PC-9 (cell line): Measurements from ENCODE around the gene SMIM20. TPM values are rescaled to one million over a fixed set of nuclear protein-coding genes. Genes with fewer than 3 reads are reported as not detected.

Source experiments
- BruUV-seq: library from RNA; stranded (reverse); fragments of 400-500 nt; replicated peaks from 2 replicates; lab custom pipeline; 2021; lab: Mats Ljungman, UMichigan
- CTCF ChIA-PET: fragments of 300-600 bp; sonication (Branson Sonifier 250); formaldehyde crosslinking; loops from one replicate; lab custom pipeline; 2022; ENCODE audit warnings: antibody characterized with exemption; lab: Charles Lee
- POLR2A ChIA-PET: fragments of 300-600 bp; sonication (Branson Sonifier 250); formaldehyde crosslinking; loops from one replicate; lab custom pipeline; 2022; ENCODE audit warnings: antibody characterized with exemption; ENCODE audit not compliant: unreplicated experiment; lab: Charles Lee
- DNase-seq, 2 experiments: peaks; one replicate each; pipeline versions ENCODE4 v3.0.0 to v3.0.0-alpha.2; 2015 to 2022; ENCODE audit warnings: mixed read lengths in 1 of 2
- H2AFZ ChIP-seq: fragments of 200-600 bp; sonication (generic); 2 replicates; pipeline ENCODE4 v1.8.1; 2017; ENCODE audit warnings: antibody characterized with exemption
- H3F3A ChIP-seq: fragments of 200-600 bp; sonication (generic); 2 replicates; pipeline ENCODE4 v1.8.1; 2017; ENCODE audit warnings: antibody characterized with exemption, mild to moderate bottlenecking, low read depth; ENCODE audit not compliant: insufficient read depth
- H3K27ac ChIP-seq: fragments of 200-600 bp; sonication (generic); 2 replicates; pipeline ENCODE4 v1.6.1; 2016; ENCODE audit warnings: mixed run types
- H3K27me3 ChIP-seq: fragments of 200-600 bp; sonication (generic); 2 replicates; pipeline ENCODE4 v1.6.1; 2016; ENCODE audit warnings: low read depth, mixed run types; ENCODE audit not compliant: insufficient read depth
- H3K36me3 ChIP-seq: fragments of 200-600 bp; sonication (generic); 2 replicates; pipeline ENCODE4 v1.6.1; 2016; ENCODE audit warnings: low read depth, mixed run types
- H3K4me1 ChIP-seq: fragments of 200-600 bp; sonication (generic); replicated peaks from 2 replicates; pipeline ENCODE4 v1.6.1; 2016; ENCODE audit warnings: mixed run types; ENCODE audit not compliant: insufficient read depth
- H3K4me2 ChIP-seq: fragments of 200-600 bp; sonication (generic); 2 replicates; pipeline ENCODE4 v1.6.1; 2017; ENCODE audit warnings: mixed run types
- H3K4me3 ChIP-seq: fragments of 200-600 bp; sonication (generic); 2 replicates; pipeline ENCODE4 v1.6.1; 2016; ENCODE audit warnings: mixed run types
- H3K79me2 ChIP-seq: fragments of 200-600 bp; sonication (generic); 2 replicates; pipeline ENCODE4 v1.6.1; 2017; ENCODE audit warnings: low read depth, mixed run types
- H3K9me2 ChIP-seq: fragments of 200-600 bp; sonication (generic); 2 replicates; pipeline ENCODE4 v1.8.1; 2017; ENCODE audit warnings: mild to moderate bottlenecking; ENCODE audit not compliant: insufficient read depth
- H3K9me3 ChIP-seq: fragments of 200-600 bp; sonication (generic); 2 replicates; pipeline ENCODE4 v1.8.1; 2016; ENCODE audit warnings: low read depth; ENCODE audit not compliant: insufficient read depth
- H4K20me1 ChIP-seq: fragments of 200-600 bp; sonication (generic); 2 replicates; pipeline ENCODE4 v1.8.1; 2017; ENCODE audit not compliant: insufficient read depth
- CTCF ChIP-seq: fragments of 200-600 bp; sonication (generic); conservative IDR thresholded peaks from 2 replicates; pipeline ENCODE4 v1.6.1; 2017; ENCODE audit warnings: mixed run types, antibody characterized with exemption, mild to moderate bottlenecking, moderate library complexity
- EZH2 ChIP-seq: fragments of 200-600 bp; sonication (generic); IDR thresholded peaks from 2 replicates; pipeline ENCODE4 v1.8.0; 2017; ENCODE audit warnings: antibody characterized with exemption, low read depth
- intact Hi-C: fragments of 100-400 bp; cut with micrococcal nuclease; formaldehyde crosslinking; loops from one replicate; pipeline ENCODE4 v1.10.0; 2022; ENCODE audit not compliant: unreplicated experiment
- total RNA-seq: library from RNA; stranded (reverse); gene quantifications from 2 replicates; pipeline ENCODE4 v1.2.3, GENCODE V29; 2021

Gene SMIM20
- total RNA-seq, 1 experiment from 2014 or later = 44.2 TPM

DNA sequence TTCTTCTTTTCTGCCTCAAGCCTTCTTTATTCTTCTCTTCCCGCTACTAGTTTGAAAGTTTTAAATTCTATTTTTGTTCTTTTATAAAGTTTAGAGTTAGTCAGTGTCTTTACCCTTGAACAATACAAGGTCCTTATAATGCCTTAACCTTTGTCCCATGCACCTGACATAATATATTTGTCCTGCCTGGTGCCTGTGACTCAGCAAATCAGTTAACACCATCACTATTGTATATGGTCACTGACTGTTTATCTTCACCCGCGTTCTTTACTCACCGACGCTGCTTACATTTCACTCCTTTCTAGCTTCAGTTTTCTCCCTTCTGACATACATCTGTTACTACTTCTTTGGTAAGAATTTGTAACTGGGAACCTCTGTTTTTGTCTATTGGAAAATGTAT is 5.7 kb downstream of the SMIM20 start:
- no peaks in the 10 kb centered on the region for H3K9me2 ChIP-seq
- no peaks in the 10 kb centered on the region for H4K20me1 ChIP-seq
- no TSS peak for BruUV-seq
- H3K4me2 ChIP-seq = peak overlapping the region; percentile 64
- ChIA-PET POLR2A (no interaction called here), CTCF (no interaction called here)
- H3K36me3 ChIP-seq = no peaks in the 10 kb centered on the region
- peaks cover 19% of the 10 kb centered on the region for H3K79me2 ChIP-seq
- peak overlapping the region; percentile 73 for H3K27ac ChIP-seq
- H3K9me3 ChIP-seq = no peaks in the 10 kb centered on the region
- no peak for TF ChIP-seq CTCF
- no peak for TF ChIP-seq EZH2
- intact Hi-C loops = loop anchor here (10.0 kb wide), 1 partner anchor 495 kb away; no protein-coding TSS in a partner anchor
- no peaks in the 10 kb centered on the region for H3K27me3 ChIP-seq
- no peak overlapping the region for H2AFZ ChIP-seq
- peaks cover 2% of the 10 kb centered on the region; the same call in 1 of the 2 replicates for H3F3A ChIP-seq
- no peak overlapping the region for H3K4me3 ChIP-seq
- peak in 1 of 2 experiments; percentile 62 for DNase-seq
- H3K4me1 ChIP-seq = peaks cover 21% of the 10 kb centered on the region

DNA sequence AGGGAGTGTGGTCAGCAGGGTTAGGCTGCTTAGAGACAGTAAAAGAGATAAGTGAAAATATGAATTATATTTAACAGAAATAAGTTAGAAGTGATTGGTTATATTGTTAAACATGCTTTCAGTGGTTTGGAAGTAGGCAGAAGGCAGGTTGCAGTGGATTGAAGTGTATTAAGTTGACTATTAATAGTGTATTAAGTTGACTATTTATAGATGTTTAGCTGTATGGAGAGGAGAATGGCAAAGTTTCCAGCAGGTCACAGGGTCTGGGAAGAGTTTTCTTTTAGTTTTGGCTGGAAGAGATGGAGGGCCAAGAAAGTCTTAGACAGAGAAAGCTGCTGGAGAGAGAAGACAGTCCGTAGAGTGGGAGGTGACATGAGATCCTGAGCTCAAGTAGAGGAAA is 7.9 kb downstream of the SMIM20 start:
- no peak overlapping the region for H3K27ac ChIP-seq
- 0 out of 2 replicates have a peak, but pooled peaks cover 3% of the 10 kb centered on the region for H3K79me2 ChIP-seq
- no peak overlapping the region for H3K4me3 ChIP-seq
- peaks cover 12% of the 10 kb centered on the region for H3K4me1 ChIP-seq
- ChIA-PET POLR2A (no interaction called here), CTCF (no interaction called here)
- no peaks in the 10 kb centered on the region for H3K36me3 ChIP-seq
- H3K9me2 ChIP-seq = no peaks in the 10 kb centered on the region
- H2AFZ ChIP-seq = no peak overlapping the region
- TF ChIP-seq CTCF (no peak), EZH2 (no peak)
- no peak overlapping the region for H3K4me2 ChIP-seq
- H4K20me1 ChIP-seq = no peaks in the 10 kb centered on the region; the same call in 1 of the 2 replicates
- no peaks in the 10 kb centered on the region for H3K9me3 ChIP-seq
- no TSS peak for BruUV-seq
- H3K27me3 ChIP-seq = no peaks in the 10 kb centered on the region
- DNase-seq = no peak
- H3F3A ChIP-seq = no peaks in the 10 kb centered on the region; the same call in 1 of the 2 replicates
- intact Hi-C loops = loop anchor here (10.0 kb wide), 1 partner anchor 493 kb away; no protein-coding TSS in a partner anchor

- DNase-seq = no peak
- H3K9me3 ChIP-seq = no peaks in the 10 kb centered on the region
- H3K79me2 ChIP-seq = no peaks in the 10 kb centered on the region
- no peak overlapping the region for H3K27ac ChIP-seq
- H2AFZ ChIP-seq = no peak overlapping the region
- no TSS peak for BruUV-seq
- H3K4me2 ChIP-seq = no peak overlapping the region
- H3K36me3 ChIP-seq = no peaks in the 10 kb centered on the region
- TF ChIP-seq EZH2 (no peak), CTCF (no peak)
- peaks cover 12% of the 10 kb centered on the region for H3K4me1 ChIP-seq
- H3F3A ChIP-seq = no peaks in the 10 kb centered on the region; the same call in 1 of the 2 replicates
- intact Hi-C loops = loop anchor here (10.0 kb wide), 1 partner anchor 492 kb away; no protein-coding TSS in a partner anchor
- H3K27me3 ChIP-seq = no peaks in the 10 kb centered on the region
- CTCF ChIA-PET = no interaction called here
- no peaks in the 10 kb centered on the region; the same call in 1 of the 2 replicates for H4K20me1 ChIP-seq
- H3K9me2 ChIP-seq = no peaks in the 10 kb centered on the region
- H3K4me3 ChIP-seq = no peak overlapping the region
- POLR2A ChIA-PET = no interaction called here
Measured at GRCh38 chr4:25922812-25923369, 8.9 kb downstream of the SMIM20 start.
